ENCODE results near the gene NUP133.

GRCh38 chr1:229554886-229555621, 46.9 kb upstream of the NUP133 start:
- TF ChIP-seq PRRX2 (CRISPR knock-in tag; IDR thresholded peaks at IDR 0.05) (no peak), CTCF (IDR thresholded peaks at IDR 0.05) (no peak), ZNF121 (CRISPR knock-in tag; IDR thresholded peaks at IDR 0.05) (no peak), ESRRA (CRISPR knock-in tag; IDR thresholded peaks at IDR 0.05; ENCODE audit: borderline replicate concordance) (no peak), USF2 (CRISPR knock-in tag; IDR thresholded peaks at IDR 0.05) (no peak), ZNF512 (CRISPR knock-in tag; IDR thresholded peaks at IDR 0.05; ENCODE audit: borderline replicate concordance) (no peak)
